NT2/D1 (cell line): ENCODE data around the gene CLCN6.
"Not testable (repeated sequence)": the region's sequence is repeated elsewhere in the genome, so short reads cannot be mapped to it uniquely, and the experiment has no call there.

ENCODE experiments used
- DNase-seq: peaks from one replicate; pipeline ENCODE4 v3.0.0-alpha.2; 2011; ENCODE audit warnings: low read depth, low spot score
- H3K27me3 ChIP-seq: 2 replicates; pipeline ENCODE4 v1.6.0; 2011; ENCODE audit warnings: mild to moderate bottlenecking; ENCODE audit not compliant: insufficient read length, insufficient read depth
- H3K36me3 ChIP-seq: 2 replicates; pipeline ENCODE4 v1.6.1; 2011; ENCODE audit warnings: mild to moderate bottlenecking, low read length, mixed read lengths; ENCODE audit not compliant: insufficient read depth, insufficient read length
- H3K4me1 ChIP-seq: 2 replicates; pipeline ENCODE4 v1.5.1; 2011; ENCODE audit not compliant: insufficient read depth, insufficient read length
- H3K4me3 ChIP-seq: 2 replicates; pipeline ENCODE4 v1.5.1; 2011; ENCODE audit warnings: low read depth; ENCODE audit not compliant: insufficient read length
- H3K9ac ChIP-seq: 2 replicates; pipeline ENCODE4 v1.6.0; 2011; ENCODE audit warnings: low read depth; ENCODE audit not compliant: insufficient read length
- H3K9me3 ChIP-seq: 2 replicates; pipeline ENCODE4 v1.5.1; 2011; ENCODE audit warnings: mild to moderate bottlenecking, low read length; ENCODE audit not compliant: insufficient read depth
- SUZ12 ChIP-seq: IDR thresholded peaks from 2 replicates; pipeline ENCODE4 v1.6.1; 2011; ENCODE audit not compliant: insufficient read length, insufficient read depth; ENCODE audit errors: extremely low read depth
- YY1 ChIP-seq: IDR thresholded peaks from 2 replicates; pipeline ENCODE4 v1.6.1; 2011; ENCODE audit not compliant: insufficient read length, insufficient read depth
- ZNF274 ChIP-seq: IDR thresholded peaks from 2 replicates; pipeline ENCODE4 v1.6.1; 2011; ENCODE audit warnings: mild to moderate bottlenecking, low read depth, low read length

Gene CLCN6

GRCh38 chr1:11799896-11800295, 6.1 kb upstream of the CLCN6 start:
- peaks cover 35% of the 10 kb centered on the region for H3K36me3 ChIP-seq

GRCh38 chr1:11800391-11800755, 5.6 kb upstream of the CLCN6 start:
- Histone ChIP-seq H3K4me3 (no peak overlapping the region), H3K9me3 (no peaks in the 10 kb centered on the region), H3K9ac (no peak overlapping the region), H3K4me1 (peaks cover 9% of the 10 kb centered on the region), H3K36me3 (peaks cover 30% of the 10 kb centered on the region), H3K27me3 (no peaks in the 10 kb centered on the region)
- DNase-seq = no peak
- TF ChIP-seq ZNF274 (no peak), YY1 (no peak)

More at GRCh38 chr1:11799896-11800295, 6.1 kb upstream of the CLCN6 start:
- DNase-seq = no peak
- Histone ChIP-seq H3K27me3 (no peaks in the 10 kb centered on the region), H3K9ac (no peak overlapping the region), H3K4me1 (peaks cover 9% of the 10 kb centered on the region), H3K4me3 (no peak overlapping the region), H3K9me3 (no peaks in the 10 kb centered on the region)
- TF ChIP-seq YY1 = no peak
- TF ChIP-seq SUZ12 = no peak
- TF ChIP-seq ZNF274 = no peak

- peaks cover 27% of the 10 kb centered on the region for H3K36me3 ChIP-seq
- no peaks in the 10 kb centered on the region for H3K27me3 ChIP-seq
- no peak overlapping the region for H3K9ac ChIP-seq
- no peak overlapping the region for H3K4me3 ChIP-seq
- peaks cover 9% of the 10 kb centered on the region for H3K4me1 ChIP-seq
- TF ChIP-seq ZNF274 = no peak
- no peak for TF ChIP-seq SUZ12
- no peak for TF ChIP-seq YY1
- H3K9me3 ChIP-seq = no peaks in the 10 kb centered on the region
- DNase-seq = no peak
Observed at GRCh38 chr1:11800756-11801433, 5.1 kb upstream of the CLCN6 start.

- H3K4me3 ChIP-seq = peak overlapping the region; percentile 53
- no peak for DNase-seq
- peaks cover 9% of the 10 kb centered on the region for H3K4me1 ChIP-seq
- H3K27me3 ChIP-seq = no peaks in the 10 kb centered on the region
- H3K9ac ChIP-seq = peak overlapping the region; percentile 85
- TF ChIP-seq SUZ12 (no peak), YY1 (no peak), ZNF274 (no peak)
- no peaks in the 10 kb centered on the region for H3K9me3 ChIP-seq
- peaks cover 28% of the 10 kb centered on the region for H3K36me3 ChIP-seq
Observed at GRCh38 chr1:11802616-11802972, 3.4 kb upstream of the CLCN6 start.

- H3K36me3 ChIP-seq = peaks cover 34% of the 10 kb centered on the region
- peak; percentile 77 for DNase-seq
Observed at GRCh38 chr1:11802973-11803885, 2.8 kb upstream of the CLCN6 start.

GRCh38 chr1:11803924-11804665, 1.9 kb upstream of the CLCN6 start:
- H3K4me1 ChIP-seq, H3K27me3 ChIP-seq, DNase-seq, H3K9me3 ChIP-seq: not testable (repeated sequence)
- Histone ChIP-seq H3K36me3 (peaks cover 39% of the 10 kb centered on the region), H3K4me3 (peak overlapping the region; percentile 34), H3K9ac (peak overlapping the region; percentile 64)

More at GRCh38 chr1:11802973-11803885, 2.8 kb upstream of the CLCN6 start:
- no peak for TF ChIP-seq ZNF274
- no peak for TF ChIP-seq YY1
- no peak for TF ChIP-seq SUZ12
- Histone ChIP-seq H3K4me1 (peaks cover 9% of the 10 kb centered on the region), H3K27me3 (no peaks in the 10 kb centered on the region), H3K9ac (peak overlapping the region; percentile 85), H3K4me3 (peak overlapping the region; percentile 53), H3K9me3 (no peaks in the 10 kb centered on the region)

GRCh38 chr1:11804666-11805421, 1.1 kb upstream of the CLCN6 start:
- no peaks in the 10 kb centered on the region for H3K27me3 ChIP-seq
- peaks cover 39% of the 10 kb centered on the region for H3K36me3 ChIP-seq
- TF ChIP-seq YY1 (no peak), SUZ12 (no peak), ZNF274 (no peak)
- H3K4me3 ChIP-seq = peak overlapping the region; percentile 81
- DNase-seq = no peak
- peaks cover 9% of the 10 kb centered on the region for H3K4me1 ChIP-seq
- no peaks in the 10 kb centered on the region for H3K9me3 ChIP-seq
- peak overlapping the region; percentile 89 for H3K9ac ChIP-seq
